Vagina (tissue), 2 donors: ENCODE measurements around the gene NFATC2.

Experiments
- CTCF ChIP-seq, 3 experiments: fragments of 450-650 bp in 2 of 3; fragments of 200-600 bp in 1 of 3; sonication (generic) in 1 of 3; IDR thresholded peaks; one replicate each; pipeline ENCODE4 v1.5.1; 2017 to 2019; ENCODE audit warnings: antibody characterized with exemption in 3 of 3, mild to moderate bottlenecking in 2 of 3, moderate library complexity in 2 of 3
- POLR2A ChIP-seq, 2 donors: fragments of 450-650 bp; IDR thresholded peaks; one replicate each; pipeline ENCODE4 v1.6.1; 2017; ENCODE audit warnings: antibody characterized with exemption in 2 of 2, mild to moderate bottlenecking in 2 of 2, moderate library complexity in 2 of 2

GRCh38 chr20:51578145-51578459, 35.6 kb upstream of the NFATC2 start:
- TF ChIP-seq CTCF (IDR thresholded peaks at IDR 0.05) (no peak), POLR2A (IDR thresholded peaks at IDR 0.05) (no peak)
